SJCRH30 (cell line): Measurements from ENCODE around the gene STX12. TPM values are rescaled to one million over a fixed set of nuclear protein-coding genes. Genes with fewer than 3 reads are reported as not detected.
"Not testable (repeated sequence)": the region's sequence is repeated elsewhere in the genome, so short reads cannot be mapped to it uniquely, and the experiment has no call there.

ENCODE experiments used
- DNase-seq, 2 experiments: peaks; one replicate each; pipeline ENCODE4 v3.0.0-alpha.2; 2015 to 2020
- H3K27ac ChIP-seq: fragments of 250-450 bp; sonication (Bioruptor Pico); 2 replicates; pipeline ENCODE4 v1.5.1; 2020; ENCODE audit warnings: mild to moderate bottlenecking, moderate library complexity
- H3K27me3 ChIP-seq: fragments of 250-450 bp; sonication (Bioruptor Pico); 2 replicates; pipeline ENCODE4 v1.5.1; 2020; ENCODE audit warnings: mild to moderate bottlenecking, moderate library complexity
- H3K36me3 ChIP-seq: fragments of 250-450 bp; sonication (Bioruptor Pico); 2 replicates; pipeline ENCODE4 v1.5.1; 2020; ENCODE audit warnings: mild to moderate bottlenecking, moderate library complexity
- H3K4me1 ChIP-seq: fragments of 250-450 bp; sonication (Bioruptor Pico); 2 replicates; pipeline ENCODE4 v1.5.1; 2020; ENCODE audit warnings: mild to moderate bottlenecking, moderate library complexity
- H3K4me3 ChIP-seq: fragments of 250-450 bp; sonication (Bioruptor Pico); 2 replicates; pipeline ENCODE4 v1.5.1; 2020; ENCODE audit warnings: mild to moderate bottlenecking, moderate library complexity
- H3K9me3 ChIP-seq: fragments of 250-450 bp; sonication (Bioruptor Pico); replicated peaks from 2 replicates; pipeline ENCODE4 v1.5.1; 2020; ENCODE audit warnings: mild to moderate bottlenecking, moderate library complexity
- total RNA-seq: library from RNA; depleted of rRNA; stranded (reverse); fragments of >200 nt; shearing (Covaris generic); gene quantifications from 2 replicates; pipeline ENCODE4 v1.2.3, GENCODE V29; 2014

The STX12 gene
- total RNA-seq, 1 experiment from 2014 or later: 30.9 TPM

- no peak for DNase-seq
- H3K27me3 ChIP-seq: no peaks in the 10 kb centered on the region
Observed at GRCh38 chr1:27762033-27762432, 11.0 kb upstream of the STX12 start.

GRCh38 chr1:27763358-27763757, 9.7 kb upstream of the STX12 start:
- Histone ChIP-seq H3K4me1 (no peaks in the 10 kb centered on the region), H3K9me3 (no peaks in the 10 kb centered on the region), H3K4me3 (no peak overlapping the region), H3K27me3 (no peaks in the 10 kb centered on the region), H3K36me3 (no peaks in the 10 kb centered on the region; the same call in 1 of the 2 replicates), H3K27ac (no peak overlapping the region)
- DNase-seq: no peak

More at GRCh38 chr1:27762033-27762432, 11.0 kb upstream of the STX12 start:
- H3K4me3 ChIP-seq: no peak overlapping the region
- H3K27ac ChIP-seq: no peak overlapping the region
- H3K9me3 ChIP-seq: no peaks in the 10 kb centered on the region
- no peaks in the 10 kb centered on the region for H3K4me1 ChIP-seq
- H3K36me3 ChIP-seq: peaks cover 2% of the 10 kb centered on the region; the same call in 1 of the 2 replicates

- Histone ChIP-seq H3K4me3 (no peak overlapping the region), H3K4me1 (peaks cover 6% of the 10 kb centered on the region)
- DNase-seq: no peak
Observed at GRCh38 chr1:27770293-27770830, 2.7 kb upstream of the STX12 start.

GRCh38 chr1:27772036-27772931, 735 bp upstream of the STX12 start:
- peaks cover 6% of the 10 kb centered on the region for H3K4me1 ChIP-seq
- no peak for DNase-seq

More at GRCh38 chr1:27770293-27770830, 2.7 kb upstream of the STX12 start:
- no peaks in the 10 kb centered on the region for H3K36me3 ChIP-seq
- H3K27ac ChIP-seq: no peak overlapping the region
- H3K27me3 ChIP-seq: no peaks in the 10 kb centered on the region
- H3K9me3 ChIP-seq: no peaks in the 10 kb centered on the region

GRCh38 chr1:27773826-27774445, 917 bp downstream of the STX12 start:
- H3K4me3 ChIP-seq: peak overlapping the region; percentile 73
- no peak for DNase-seq
- no peak overlapping the region; the same call in 1 of the 2 replicates for H3K27ac ChIP-seq

More at GRCh38 chr1:27772036-27772931, 735 bp upstream of the STX12 start:
- Histone ChIP-seq H3K4me3 (peak overlapping the region; percentile 73), H3K27ac (peak overlapping the region; percentile 26), H3K27me3 (no peaks in the 10 kb centered on the region), H3K9me3 (no peaks in the 10 kb centered on the region), H3K36me3 (no peaks in the 10 kb centered on the region)

GRCh38 chr1:27774654-27775053, 1.6 kb downstream of the STX12 start:
- H3K4me3 ChIP-seq: no peak overlapping the region
- H3K36me3 ChIP-seq: no peaks in the 10 kb centered on the region
- no peak for DNase-seq
- H3K27ac ChIP-seq: no peak overlapping the region
- H3K27me3 ChIP-seq: no peaks in the 10 kb centered on the region
- H3K9me3 ChIP-seq: no peaks in the 10 kb centered on the region
- H3K4me1 ChIP-seq: peaks cover 6% of the 10 kb centered on the region

More at GRCh38 chr1:27773826-27774445, 917 bp downstream of the STX12 start:
- H3K9me3 ChIP-seq: no peaks in the 10 kb centered on the region
- no peaks in the 10 kb centered on the region for H3K27me3 ChIP-seq
- peaks cover 6% of the 10 kb centered on the region for H3K4me1 ChIP-seq
- H3K36me3 ChIP-seq: no peaks in the 10 kb centered on the region

- H3K27me3 ChIP-seq, H3K9me3 ChIP-seq, H3K36me3 ChIP-seq, H3K4me3 ChIP-seq, DNase-seq, H3K4me1 ChIP-seq, H3K27ac ChIP-seq: not testable (repeated sequence)
Observed at GRCh38 chr1:27775336-27775735, 2.3 kb downstream of the STX12 start.

- H3K36me3 ChIP-seq, H3K4me3 ChIP-seq, H3K27ac ChIP-seq, H3K4me1 ChIP-seq, DNase-seq, H3K27me3 ChIP-seq, H3K9me3 ChIP-seq: not testable (repeated sequence)
Observed at GRCh38 chr1:27776276-27776675, 3.3 kb downstream of the STX12 start.

GRCh38 chr1:27778056-27778455, 5.0 kb downstream of the STX12 start:
- H3K36me3 ChIP-seq: no peaks in the 10 kb centered on the region
- H3K4me3 ChIP-seq: no peak overlapping the region
- no peak overlapping the region for H3K27ac ChIP-seq
- H3K9me3 ChIP-seq: no peaks in the 10 kb centered on the region
- H3K27me3 ChIP-seq: no peaks in the 10 kb centered on the region
- H3K4me1 ChIP-seq: peaks cover 6% of the 10 kb centered on the region; the same call in 1 of the 2 replicates
- no peak for DNase-seq

- DNase-seq: no peak
- Histone ChIP-seq H3K27ac (no peak overlapping the region), H3K4me3 (no peak overlapping the region), H3K9me3 (no peaks in the 10 kb centered on the region), H3K27me3 (no peaks in the 10 kb centered on the region), H3K4me1 (peaks cover 1% of the 10 kb centered on the region; the same call in 1 of the 2 replicates), H3K36me3 (no peaks in the 10 kb centered on the region)
Observed at GRCh38 chr1:27779122-27779521, 6.1 kb downstream of the STX12 start.

GRCh38 chr1:27782950-27783349, 9.9 kb downstream of the STX12 start:
- Histone ChIP-seq H3K27ac (no peak overlapping the region), H3K36me3 (no peaks in the 10 kb centered on the region), H3K9me3 (no peaks in the 10 kb centered on the region), H3K4me3 (no peak overlapping the region), H3K4me1 (no peaks in the 10 kb centered on the region), H3K27me3 (no peaks in the 10 kb centered on the region)
- no peak for DNase-seq

- Histone ChIP-seq H3K36me3 (peaks cover 8% of the 10 kb centered on the region; the same call in 1 of the 2 replicates), H3K27ac (no peak overlapping the region)
- DNase-seq: no peak
Observed at GRCh38 chr1:27784700-27785099, 11.7 kb downstream of the STX12 start.

GRCh38 chr1:27785781-27786455, 12.9 kb downstream of the STX12 start:
- H3K4me3 ChIP-seq: no peak overlapping the region
- H3K27ac ChIP-seq: no peak overlapping the region
- no peak for DNase-seq
- H3K27me3 ChIP-seq: no peaks in the 10 kb centered on the region
- H3K4me1 ChIP-seq: peaks cover 3% of the 10 kb centered on the region; the same call in 1 of the 2 replicates
- no peaks in the 10 kb centered on the region for H3K9me3 ChIP-seq
- peaks cover 17% of the 10 kb centered on the region for H3K36me3 ChIP-seq

More at GRCh38 chr1:27784700-27785099, 11.7 kb downstream of the STX12 start:
- no peak overlapping the region for H3K4me3 ChIP-seq
- peaks cover 3% of the 10 kb centered on the region; the same call in 1 of the 2 replicates for H3K4me1 ChIP-seq
- H3K9me3 ChIP-seq: no peaks in the 10 kb centered on the region
- no peaks in the 10 kb centered on the region for H3K27me3 ChIP-seq

GRCh38 chr1:27787895-27788294, 14.9 kb downstream of the STX12 start:
- no peaks in the 10 kb centered on the region for H3K27me3 ChIP-seq
- H3K27ac ChIP-seq: no peak overlapping the region
- H3K4me1 ChIP-seq: peaks cover 3% of the 10 kb centered on the region; the same call in 1 of the 2 replicates
- peaks cover 27% of the 10 kb centered on the region for H3K36me3 ChIP-seq
- no peak overlapping the region for H3K4me3 ChIP-seq
- DNase-seq: no peak
- H3K9me3 ChIP-seq: no peaks in the 10 kb centered on the region
